ENCODE results near the gene SVIL.

- TF ChIP-seq CTCF (conservative IDR thresholded peaks at IDR 0.05; ENCODE audit: low read length) (no peak), EZH2phosphoT487 (IDR thresholded peaks at IDR 0.05; ENCODE audit: borderline replicate concordance, low read depth, low read length) (no peak)
These were observed 23.7 kb downstream of the SVIL start for GRCh38 chr10:29610876-29611647.
